B cell (primary cell): ENCODE measurements around the gene PVR. TPM values are rescaled to one million over a fixed set of nuclear protein-coding genes. Genes with fewer than 3 reads are reported as not detected.

Experiments used
- ATAC-seq: fragments of 200-7000 bp; cut with Tn5 transposase; one replicate; pipeline ENCODE4 v1.10.0; 2021; ENCODE audit warnings: low read depth, mild to moderate bottlenecking, moderate number of reproducible peaks, moderate library complexity
- CTCF ChIA-PET: fragments of 350-600 bp; sonication (Branson Sonifier 250); formaldehyde crosslinking; loops from one replicate; lab custom pipeline; 2021; ENCODE audit warnings: antibody characterized with exemption, inconsistent platforms; lab: Charles Lee
- POLR2A ChIA-PET: fragments of 350-600 bp; sonication (Branson Sonifier 250); formaldehyde crosslinking; loops from one replicate; lab custom pipeline; 2021; ENCODE audit warnings: antibody characterized with exemption; lab: Charles Lee
- DNase-seq: peaks from one replicate; pipeline ENCODE4 v3.0.0; 2013
- H2AFZ ChIP-seq: 2 replicates; pipeline ENCODE4 v1.6.1; 2012; ENCODE audit warnings: mild to moderate bottlenecking, low read depth, low read length; ENCODE audit not compliant: insufficient read depth, poor library complexity, severe bottlenecking
- H3K27ac ChIP-seq, 2 donors: 1 replicate in 1 of 2; 2 replicates in 1 of 2; pipeline ENCODE4 v1.5.1; 2012 to 2013; ENCODE audit warnings: low read length in 2 of 2, mild to moderate bottlenecking in 2 of 2, moderate library complexity in 1 of 2
- H3K27me3 ChIP-seq, 4 experiments: fragments of 200-600 bp in 1 of 4; sonication (generic) in 1 of 4; replicated peaks in 1 of 4; 1 replicate in 2 of 4; 2 replicates in 2 of 4; pipeline versions ENCODE4 v1.6.1 to v1.7.0; 2013 to 2016; ENCODE audit warnings: low read length in 3 of 4, mild to moderate bottlenecking in 2 of 4, mixed read lengths in 1 of 4, moderate library complexity in 1 of 4; ENCODE audit not compliant: insufficient read depth in 4 of 4, control insufficient read depth in 3 of 4; ENCODE audit errors: control extremely low read depth in 1 of 4
- H3K36me3 ChIP-seq, 2 experiments: replicated peaks in 1 of 2; 1 replicate in 1 of 2; 2 replicates in 1 of 2; pipeline versions ENCODE4 v1.6.1 to v1.7.1; 2013; ENCODE audit warnings: low read length in 1 of 2; ENCODE audit not compliant: insufficient read depth in 2 of 2, control insufficient read depth in 1 of 2; ENCODE audit errors: control extremely low read depth in 1 of 2, extremely low read depth in 1 of 2
- H3K4me1 ChIP-seq, 2 donors: fragments of 200-600 bp in 1 of 2; sonication (generic) in 1 of 2; 1 replicate in 1 of 2; 2 replicates in 1 of 2; pipeline versions ENCODE4 v1.5.1 to v1.6.1; 2013 to 2017; ENCODE audit warnings: low read length in 2 of 2; ENCODE audit not compliant: control insufficient read depth in 2 of 2, insufficient read depth in 2 of 2
- H3K4me2 ChIP-seq: replicated peaks from 2 replicates; pipeline ENCODE3; 2012; ENCODE audit warnings: mild to moderate bottlenecking, low read depth, low read length; ENCODE audit not compliant: poor library complexity, severe bottlenecking
- H3K4me3 ChIP-seq, 5 experiments: fragments of 200-600 bp in 1 of 5; sonication (generic) in 1 of 5; 1 replicate in 3 of 5; 2 replicates in 2 of 5; pipeline versions ENCODE4 v1.5.1 to v1.7.0; 2011 to 2016; ENCODE audit warnings: low read length in 4 of 5, mild to moderate bottlenecking in 4 of 5, low read depth in 2 of 5, control low read depth in 1 of 5, moderate library complexity in 1 of 5; ENCODE audit not compliant: insufficient read depth in 1 of 5; ENCODE audit errors: control extremely low read depth in 1 of 5, extremely low read depth in 1 of 5
- H3K79me2 ChIP-seq: fragments of 200-600 bp; sonication (generic); one replicate; pipeline ENCODE4 v1.6.0; 2016; ENCODE audit warnings: low read length; ENCODE audit not compliant: control insufficient read depth, insufficient read depth
- H3K9ac ChIP-seq: fragments of 200-600 bp; sonication (generic); 2 replicates; pipeline ENCODE4 v1.6.1; 2017; ENCODE audit warnings: mild to moderate bottlenecking, low read length, moderate library complexity
- H3K9me3 ChIP-seq, 3 donors: one replicate each; pipeline versions ENCODE4 v1.6.1 to v1.7.1; 2013; ENCODE audit warnings: low read length in 2 of 3; ENCODE audit not compliant: control insufficient read depth in 2 of 3, insufficient read depth in 1 of 3; ENCODE audit errors: control extremely low read depth in 1 of 3
- H4K20me1 ChIP-seq: 2 replicates; pipeline ENCODE4 v1.6.0; 2012; ENCODE audit warnings: mild to moderate bottlenecking, low read length; ENCODE audit not compliant: insufficient read depth, control insufficient read depth, poor library complexity, severe bottlenecking
- H3K27ac Mint-ChIP-seq: one replicate; pipeline ENCODE4 v1.8.0; 2021; ENCODE audit warnings: mixed read lengths
- H3K27me3 Mint-ChIP-seq: one replicate; pipeline ENCODE4 v1.8.0; 2021; ENCODE audit warnings: mixed read lengths
- H3K4me1 Mint-ChIP-seq: one replicate; pipeline ENCODE4 v1.8.0; 2021; ENCODE audit warnings: mixed read lengths
- H3K4me3 Mint-ChIP-seq: one replicate; pipeline ENCODE4 v1.8.0; 2021; ENCODE audit warnings: mixed read lengths
- H3K9me3 Mint-ChIP-seq: one replicate; pipeline ENCODE4 v1.8.0; 2022; ENCODE audit warnings: mixed read lengths; ENCODE audit not compliant: insufficient read depth
- EZH2 ChIP-seq: IDR thresholded peaks from 2 replicates; pipeline ENCODE4 v1.6.1; 2012; ENCODE audit warnings: borderline replicate concordance, low read depth, mild to moderate bottlenecking, moderate library complexity, low read length; ENCODE audit not compliant: insufficient read depth, poor library complexity, severe bottlenecking
- WGBS: methylation state at CpG from one replicate; pipeline ENCODE4 v1.1.5; 2013; ENCODE audit warnings: missing lambda C conversion rate; ENCODE audit not compliant: insufficient coverage; 5-methylcytosine and 5-hydroxymethylcytosine counted together
- intact Hi-C: fragments of 100-400 bp; cut with micrococcal nuclease; formaldehyde crosslinking; loops from one replicate; pipeline ENCODE4 v1.10.0; 2022
- polyA plus RNA-seq: library from polyadenylated mRNA; depleted of rRNA; stranded (reverse); fragments of >200 nt; gene quantifications from 2 replicates; pipeline ENCODE4 v1.2.3, GENCODE V29; 2012
- total RNA-seq, 2 donors: library from RNA; stranded (reverse); fragments of 120-200 nt in 1 of 2; gene quantifications; 1 replicate in 1 of 2; 2 replicates in 1 of 2; pipeline versions ENCODE4 v1.2.3 to v1.2.4, GENCODE V29; 2013 to 2022
- TF ChIP-seq, protein P1 (sequence below): fragments of 200-600 bp; IDR thresholded peaks from one replicate; pipeline ENCODE4 v1.8.0; 2022; ENCODE audit warnings: antibody characterized with exemption, mild to moderate bottlenecking

Gene PVR
- total and polyA plus RNA-seq, 2 donors (not counting 1 experiment from before 2014, with no cell fraction given) = 0.09 to 0.67 TPM

- 100% methylated on average over 4 of the region's 10 CpGs for WGBS
- peaks cover 6% of the 10 kb centered on the region for H3K27me3 Mint-ChIP-seq
- Histone ChIP-seq H4K20me1 (no peaks in the 10 kb centered on the region), H3K79me2 (no peaks in the 10 kb centered on the region), H3K4me1 (no peaks in the 10 kb centered on the region), H3K4me2 (no peak overlapping the region), H3K9ac (no peak overlapping the region), H3K27me3 (no peaks in the 10 kb centered on the region), H3K27ac (no peak overlapping the region), H3K4me3 (no peak overlapping the region), H3K36me3 (no peaks in the 10 kb centered on the region), H2AFZ (no peak overlapping the region), H3K9me3 (no peaks in the 10 kb centered on the region)
- H3K4me3 Mint-ChIP-seq = no peak overlapping the region
- no peaks in the 10 kb centered on the region for H3K9me3 Mint-ChIP-seq
- intact Hi-C loops = no loop called here
- no peak overlapping the region for H3K27ac Mint-ChIP-seq
- ATAC-seq (no peak), DNase-seq (no peak)
- CTCF ChIA-PET = interaction anchor here (0.7 kb wide), 1 partner anchor 60 kb away, joined by 4 read pairs; no protein-coding TSS in a partner anchor
- POLR2A ChIA-PET = no interaction called here
- no peaks in the 10 kb centered on the region for H3K4me1 Mint-ChIP-seq
- TF ChIP-seq EZH2 = no peak
- TF ChIP-seq, protein P1, sequence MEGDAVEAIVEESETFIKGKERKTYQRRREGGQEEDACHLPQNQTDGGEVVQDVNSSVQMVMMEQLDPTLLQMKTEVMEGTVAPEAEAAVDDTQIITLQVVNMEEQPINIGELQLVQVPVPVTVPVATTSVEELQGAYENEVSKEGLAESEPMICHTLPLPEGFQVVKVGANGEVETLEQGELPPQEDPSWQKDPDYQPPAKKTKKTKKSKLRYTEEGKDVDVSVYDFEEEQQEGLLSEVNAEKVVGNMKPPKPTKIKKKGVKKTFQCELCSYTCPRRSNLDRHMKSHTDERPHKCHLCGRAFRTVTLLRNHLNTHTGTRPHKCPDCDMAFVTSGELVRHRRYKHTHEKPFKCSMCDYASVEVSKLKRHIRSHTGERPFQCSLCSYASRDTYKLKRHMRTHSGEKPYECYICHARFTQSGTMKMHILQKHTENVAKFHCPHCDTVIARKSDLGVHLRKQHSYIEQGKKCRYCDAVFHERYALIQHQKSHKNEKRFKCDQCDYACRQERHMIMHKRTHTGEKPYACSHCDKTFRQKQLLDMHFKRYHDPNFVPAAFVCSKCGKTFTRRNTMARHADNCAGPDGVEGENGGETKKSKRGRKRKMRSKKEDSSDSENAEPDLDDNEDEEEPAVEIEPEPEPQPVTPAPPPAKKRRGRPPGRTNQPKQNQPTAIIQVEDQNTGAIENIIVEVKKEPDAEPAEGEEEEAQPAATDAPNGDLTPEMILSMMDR = no peak
Measured at GRCh38 chr19:44664976-44665375, 21.3 kb downstream of the PVR start.

DNA sequence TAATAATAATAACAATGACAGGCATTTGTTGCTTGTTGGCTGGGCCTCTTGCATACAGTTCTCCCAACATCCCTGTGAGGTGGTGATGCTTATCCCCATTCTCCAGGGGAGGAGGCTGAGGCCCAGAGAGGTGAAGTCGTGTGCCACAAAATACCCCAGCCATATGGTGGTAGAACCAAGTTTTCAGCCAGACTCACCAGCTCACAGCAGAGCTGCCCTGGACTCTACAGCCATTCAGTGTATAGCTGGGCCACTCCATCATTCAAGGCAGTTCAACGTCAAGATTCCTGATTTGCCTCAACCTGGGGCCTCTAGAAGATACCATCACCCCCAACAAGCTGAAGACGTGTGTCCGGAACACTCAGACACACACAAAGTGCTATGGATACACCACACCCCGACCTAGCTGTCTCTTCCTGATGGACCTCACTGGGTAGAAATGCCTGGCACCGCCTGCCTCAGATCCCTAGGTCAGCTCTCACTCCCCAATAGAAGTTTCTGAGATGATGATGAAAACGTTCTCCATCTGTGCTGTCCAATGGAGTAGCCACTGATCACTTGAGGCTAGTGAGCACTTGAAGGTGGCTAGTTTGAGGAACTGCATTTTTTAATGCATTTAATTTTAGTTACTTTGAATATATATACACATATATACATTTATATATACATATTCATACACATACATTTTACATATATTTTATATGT, 23.3 kb downstream of the PVR start:
- ChIA-PET POLR2A (no interaction called here), CTCF (no interaction called here)
- H3K27ac Mint-ChIP-seq = no peak overlapping the region
- peaks cover 6% of the 10 kb centered on the region for H3K27me3 Mint-ChIP-seq
- intact Hi-C loops = no loop called here
- WGBS = 80% methylated on average over 5 of the region's 7 CpGs
- no peak overlapping the region for H3K9ac ChIP-seq
- H3K4me1 Mint-ChIP-seq = no peaks in the 10 kb centered on the region
- H3K9me3 ChIP-seq = peaks cover 0 to 3% (median 0%) of the 10 kb centered on the region in 3 donors
- H3K4me3 Mint-ChIP-seq = no peak overlapping the region
- H3K4me3 ChIP-seq = no peak overlapping the region
- H4K20me1 ChIP-seq = no peaks in the 10 kb centered on the region
- no peak overlapping the region for H2AFZ ChIP-seq
- no peaks in the 10 kb centered on the region for H3K27me3 ChIP-seq
- ATAC-seq = no peak
- no peaks in the 10 kb centered on the region for H3K4me1 ChIP-seq
- no peak overlapping the region for H3K4me2 ChIP-seq
- no peaks in the 10 kb centered on the region for H3K9me3 Mint-ChIP-seq
- no peak overlapping the region for H3K27ac ChIP-seq
- no peaks in the 10 kb centered on the region for H3K36me3 ChIP-seq
- TF ChIP-seq, protein P1 = no peak
- TF ChIP-seq EZH2 = no peak
- DNase-seq = no peak
- H3K79me2 ChIP-seq = no peaks in the 10 kb centered on the region
